K562 treated with DMSO at 1 percent for 24 hours (cell line): ENCODE data around the gene PPIG. TPM values are rescaled to one million over a fixed set of nuclear protein-coding genes. Genes with fewer than 3 reads are reported as not detected.

Source experiments
- total RNA-seq: library from RNA; unstranded; fragments of 300-600 nt; gene quantifications from 2 replicates; pipeline ENCODE4 v1.2.3, GENCODE V29; 2022; ENCODE audit warnings: low read depth; ENCODE audit not compliant: insufficient read depth

The PPIG gene
- 38.6 and 47.3 TPM in 2 replicates for total RNA-seq

DNA sequence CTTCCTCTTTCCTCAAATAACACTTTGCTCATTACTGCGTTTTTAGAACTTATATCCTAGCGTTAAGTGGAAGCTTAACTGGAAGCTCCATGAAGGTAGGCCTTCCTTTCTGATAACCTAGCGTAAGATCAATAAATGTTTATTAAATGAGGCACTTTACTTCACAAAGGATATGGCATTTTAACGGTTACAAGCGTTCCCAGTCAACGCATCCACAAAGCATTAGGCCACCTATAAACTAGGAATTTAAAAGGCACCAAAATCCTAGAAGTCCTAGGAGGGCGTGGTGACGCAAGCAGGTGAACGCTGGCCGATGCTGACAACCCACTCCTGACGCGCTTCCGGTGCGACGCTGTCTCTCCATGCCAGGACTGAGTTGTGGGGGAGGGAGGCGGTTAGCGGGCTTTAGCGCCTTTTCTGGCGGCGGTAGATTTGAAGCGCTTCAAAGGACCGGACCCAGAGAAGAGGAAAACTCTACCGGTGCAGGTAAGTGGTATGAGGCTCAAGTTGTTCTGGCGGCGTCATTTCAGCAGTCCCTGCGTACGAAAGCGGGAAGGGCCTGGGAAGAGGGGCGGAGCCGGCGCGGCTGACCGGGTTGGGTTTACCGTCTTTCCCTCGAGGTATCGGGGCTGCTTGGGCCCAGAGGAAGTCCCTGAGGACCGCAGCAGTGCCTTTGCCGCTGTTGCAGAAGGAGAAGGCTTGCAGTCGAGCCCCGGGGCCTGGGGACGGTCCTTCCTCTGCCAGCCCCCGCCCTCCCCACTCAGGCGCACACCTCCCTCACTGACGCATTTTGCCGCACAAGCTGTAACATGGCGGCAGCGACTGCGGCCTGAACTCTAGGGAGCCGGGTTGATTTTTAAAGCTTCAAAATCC is at the start of gene PPIG:
Gene PPIG (plus strand): TSS at position 347 of the 873 bp plus-strand sequence. CDS start 19,691 bp downstream, outside the sequence.

DNA sequence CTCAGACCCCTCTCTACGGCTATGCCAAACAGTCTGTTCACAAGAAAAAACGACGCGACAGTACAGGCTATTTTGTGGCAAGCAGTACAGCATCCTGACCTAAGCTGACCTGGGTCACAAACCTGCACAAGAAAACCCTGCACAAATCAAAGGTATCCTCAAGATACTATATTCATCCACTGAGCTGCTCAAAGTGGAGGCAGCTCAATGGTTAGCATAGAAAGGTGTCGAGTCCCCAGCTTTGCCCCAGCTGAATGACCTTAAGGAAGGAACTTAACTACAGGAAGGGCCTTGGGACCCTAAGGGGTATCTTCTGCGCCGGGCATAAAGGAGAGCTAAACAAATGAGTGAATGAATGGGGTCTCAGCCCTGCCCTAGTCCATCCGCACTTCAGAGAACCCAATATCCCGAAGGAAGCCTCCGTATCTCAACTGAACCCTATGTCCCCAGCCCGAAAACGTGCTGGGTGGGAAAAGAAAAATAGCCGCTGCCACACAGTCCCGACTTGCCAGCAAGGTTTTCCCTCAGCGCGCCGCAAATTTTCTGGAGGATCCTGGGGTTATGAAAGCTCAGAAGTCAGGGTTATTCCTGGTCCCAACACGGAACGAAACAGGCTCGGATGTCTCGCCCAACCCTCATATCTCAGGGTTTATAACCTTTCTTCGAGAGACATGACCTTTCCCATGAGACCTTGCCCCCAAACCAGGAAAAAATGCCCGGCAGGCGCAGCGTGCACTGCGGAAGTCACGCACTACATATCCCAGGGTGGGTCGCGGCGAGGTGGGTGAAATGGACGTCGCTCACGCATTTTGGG is 10.8 kb upstream of the PPIG start, which contains the start of gene FASTKD1:
Gene FASTKD1 (minus strand): TSS at position 706 of the 814 bp plus-strand sequence. CDS start 1,836 bp downstream, outside the sequence.

Other genes with a start within 250 kb of the PPIG start
- 0.16 and 0.30 TPM in 2 replicates for gene LRP2, start 221.8 kb upstream of the PPIG start, total RNA-seq
- 4.5 TPM in 2 replicates for gene BBS5, start 104.9 kb upstream of the PPIG start, total RNA-seq
- 0.17 TPM in 1 of 2 replicates, not detected in the other for gene KLHL41, start 74.6 kb upstream of the PPIG start, total RNA-seq
- 34.4 and 34.6 TPM in 2 replicates for gene FASTKD1, start 10.5 kb upstream of the PPIG start, total RNA-seq
- gene CFAP210, start 110.1 kb downstream of the PPIG start, total RNA-seq = 2.7 and 3.2 TPM in 2 replicates
- 9.7 and 12.6 TPM in 2 replicates for gene PHOSPHO2, start 110.1 kb downstream of the PPIG start, total RNA-seq
- gene KLHL23, start 149.5 kb downstream of the PPIG start, total RNA-seq = 12.1 and 12.5 TPM in 2 replicates
- 138 and 161 TPM in 2 replicates for gene SSB, start 214.5 kb downstream of the PPIG start, total RNA-seq
- 87.3 and 96.5 TPM in 2 replicates for gene METTL5, start 240.6 kb downstream of the PPIG start, total RNA-seq
- gene UBR3, start 243.1 kb downstream of the PPIG start, total RNA-seq = 17.7 and 23.5 TPM in 2 replicates